Mammary epithelial cell (primary cell): Measurements from ENCODE around the gene C6orf163.

Source experiments
- CTCF ChIP-seq, 2 donors: IDR thresholded peaks in 1 of 2; conservative IDR thresholded peaks in 1 of 2; 2 replicates each; pipeline ENCODE4 v1.5.1; 2011 to 2012; ENCODE audit warnings: inconsistent platforms in 2 of 2, low read length in 2 of 2, mild to moderate bottlenecking in 2 of 2, control low read depth in 1 of 2, low read depth in 1 of 2; ENCODE audit not compliant: insufficient read depth in 1 of 2; ENCODE audit errors: extremely low read depth in 1 of 2
- EZH2 ChIP-seq: IDR thresholded peaks from 2 replicates; pipeline ENCODE4 v1.6.1; 2012; ENCODE audit warnings: low read length, inconsistent platforms, borderline replicate concordance

DNA sequence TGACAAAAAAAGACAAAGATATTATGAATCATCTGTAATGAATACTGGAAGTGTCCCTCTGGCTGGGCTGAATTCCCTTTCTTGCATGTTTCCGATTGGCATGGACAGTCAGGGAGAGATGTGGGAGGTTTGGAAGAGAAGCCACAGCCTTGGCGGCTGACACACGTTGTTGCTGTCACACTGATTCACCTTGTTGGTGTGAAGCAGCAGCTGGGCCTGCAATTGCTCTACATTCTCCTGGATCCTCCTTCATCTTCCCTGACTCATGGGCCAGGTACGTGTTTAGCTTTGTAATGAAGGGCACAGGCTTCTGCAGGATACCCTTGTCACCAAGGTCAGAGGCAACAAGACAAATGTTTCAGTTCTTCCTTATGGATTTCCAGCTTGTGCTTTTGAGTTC, 35.6 kb upstream of the C6orf163 start:
- TF ChIP-seq CTCF (conservative IDR thresholded peaks at IDR 0.05 in 1 of 2, IDR thresholded peaks at IDR 0.05 in 1 of 2; ENCODE audit: extremely low read depth in 1 of 2, insufficient read depth in 1 of 2, low read depth in 1 of 2, low read length in 2 of 2) (no peak), EZH2 (no peak)
